ENCODE data around the gene PTH2R. TPM values are rescaled to one million over a fixed set of nuclear protein-coding genes. Genes with fewer than 3 reads are reported as not detected.
"Not testable (repeated sequence)": the region's sequence is repeated elsewhere in the genome, so short reads cannot be mapped to it uniquely, and the experiment has no call there.

Gene PTH2R
- total RNA-seq, 2 donors from 2014 or later, result not detected

DNA sequence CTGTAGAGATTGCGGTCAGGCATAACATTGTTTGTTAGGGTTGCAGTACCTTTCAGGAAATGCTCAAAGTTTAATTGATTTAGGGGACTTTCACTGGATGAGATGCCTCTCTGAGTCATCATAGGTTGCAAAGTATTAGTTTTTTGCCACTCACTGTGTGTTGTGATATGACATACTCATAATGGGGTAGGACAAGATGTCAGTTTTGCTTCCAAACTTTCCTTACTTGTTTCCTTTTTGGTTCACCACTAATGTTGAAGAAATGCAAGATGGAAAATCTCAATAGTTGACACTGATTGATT, 35.0 kb upstream of the PTH2R start:
- H3K9me3 ChIP-seq, result no peaks in the 10 kb centered on the region
- H3K4me3 ChIP-seq, result no peak overlapping the region
- H3K36me3 ChIP-seq, result no peaks in the 10 kb centered on the region
- no peaks in the 10 kb centered on the region for H3K4me1 ChIP-seq
- DNase-seq (ENCODE audit: low spot score), result no peak
- no peaks in the 10 kb centered on the region for H3K27me3 ChIP-seq
- H3K27ac ChIP-seq, result no peak overlapping the region
- TF ChIP-seq CTCF (IDR thresholded peaks at IDR 0.05), result no peak

GRCh38 chr2:208373460-208374089, 33.0 kb upstream of the PTH2R start:
- no peaks in the 10 kb centered on the region for H3K4me1 ChIP-seq
- no peak overlapping the region for H3K27ac ChIP-seq
- no peak overlapping the region for H3K4me3 ChIP-seq
- peak; percentile 85 to 88 for TF ChIP-seq CTCF (IDR thresholded peaks at IDR 0.05)
- no peak for DNase-seq (ENCODE audit: low spot score)
- H3K36me3 ChIP-seq, result no peaks in the 10 kb centered on the region
- H3K9me3 ChIP-seq, result no peaks in the 10 kb centered on the region
- H3K27me3 ChIP-seq, result no peaks in the 10 kb centered on the region

DNA sequence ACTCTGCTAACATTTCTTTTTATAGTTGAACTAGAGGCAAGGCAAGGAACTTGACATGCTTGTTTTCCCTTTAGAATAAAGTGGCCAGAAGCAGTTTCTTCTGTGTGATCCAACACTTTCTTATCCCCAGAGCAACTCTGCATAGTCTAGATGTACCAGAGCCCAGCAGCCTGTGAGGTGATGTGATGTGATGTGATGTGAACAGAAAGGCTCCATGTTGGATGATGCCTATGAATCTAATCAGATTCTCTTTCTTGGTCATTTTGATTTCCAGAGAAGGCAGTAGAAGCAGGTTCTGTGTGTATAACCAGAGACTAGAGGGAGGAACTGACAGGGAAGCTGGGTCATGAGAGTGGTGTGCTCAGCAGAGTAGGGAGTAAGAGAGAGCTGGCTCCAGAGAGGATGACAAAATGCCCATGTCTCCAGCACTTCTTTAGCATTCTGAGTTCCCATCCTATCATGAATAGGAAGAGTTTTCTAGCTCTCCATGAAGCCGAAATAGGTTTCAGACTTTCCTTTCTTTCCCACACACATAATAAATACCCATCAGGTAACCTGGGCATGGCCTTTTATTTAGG, 31.0 kb upstream of the PTH2R start:
- TF ChIP-seq CTCF (IDR thresholded peaks at IDR 0.05), result no peak
- Histone ChIP-seq H3K27me3 (no peaks in the 10 kb centered on the region), H3K27ac (no peak overlapping the region), H3K4me1 (no peaks in the 10 kb centered on the region), H3K36me3 (no peaks in the 10 kb centered on the region), H3K4me3 (no peak overlapping the region), H3K9me3 (no peaks in the 10 kb centered on the region)
- no peak for DNase-seq (ENCODE audit: low spot score)

DNA sequence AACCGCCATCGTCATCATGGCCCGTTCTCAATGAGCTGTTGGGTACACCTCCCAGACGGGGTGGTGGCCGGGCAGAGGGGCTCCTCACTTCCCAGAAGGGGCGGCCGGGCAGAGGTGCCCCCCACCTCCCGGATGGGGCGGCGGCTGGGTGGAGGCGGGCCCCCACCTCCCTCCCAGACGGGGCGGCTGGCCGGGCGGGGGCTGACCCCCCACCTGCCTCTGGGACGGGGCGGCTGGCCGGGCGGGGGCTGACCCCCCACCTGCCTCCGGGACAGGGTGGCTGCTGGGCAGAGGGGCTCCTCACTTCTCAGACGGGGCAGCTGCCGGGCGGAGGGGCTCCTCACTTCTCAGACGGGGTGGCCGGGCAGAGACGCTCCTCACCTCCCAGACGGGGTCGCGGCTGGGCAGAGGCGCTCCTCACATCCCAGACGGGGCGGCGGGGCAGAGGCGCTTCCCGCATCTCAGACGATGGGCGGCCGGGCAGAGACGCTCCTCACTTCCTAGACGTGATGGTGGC, 29.2 kb upstream of the PTH2R start:
- H3K27me3 ChIP-seq; H3K4me3 ChIP-seq; DNase-seq (ENCODE audit: low spot score): not testable (repeated sequence)

DNA sequence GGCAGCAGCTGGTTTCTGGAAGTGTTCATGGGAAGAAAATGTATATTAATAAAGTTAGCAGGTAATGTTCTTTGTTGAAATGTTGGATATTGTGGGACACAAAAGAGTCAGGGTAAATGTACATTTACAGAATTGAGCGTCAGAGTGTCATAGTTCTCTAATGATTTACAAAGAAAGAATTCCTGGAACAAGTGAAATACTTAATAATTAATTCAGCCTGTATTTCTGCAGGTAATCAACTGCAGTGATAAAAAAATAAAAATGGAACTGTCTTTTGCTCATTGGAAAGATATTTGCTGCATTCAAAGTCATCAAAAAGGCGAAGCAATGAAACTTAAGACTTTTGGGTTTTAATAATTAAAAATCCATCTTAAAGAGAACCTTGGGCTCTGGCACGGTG, 27.4 kb upstream of the PTH2R start:
- H3K27me3 ChIP-seq, result no peaks in the 10 kb centered on the region
- DNase-seq (ENCODE audit: low spot score), result no peak
- no peaks in the 10 kb centered on the region for H3K36me3 ChIP-seq
- no peaks in the 10 kb centered on the region for H3K9me3 ChIP-seq
- TF ChIP-seq CTCF (IDR thresholded peaks at IDR 0.05), result no peak
- H3K4me1 ChIP-seq, result no peaks in the 10 kb centered on the region
- H3K4me3 ChIP-seq, result no peak overlapping the region
- no peak overlapping the region for H3K27ac ChIP-seq

More for the DNA sequence above, 29.2 kb upstream of the PTH2R start:
- not testable (repeated sequence) for H3K4me1 ChIP-seq, H3K9me3 ChIP-seq, H3K36me3 ChIP-seq, H3K27ac ChIP-seq

GRCh38 chr2:208384637-208385036, 22.0 kb upstream of the PTH2R start:
- no peak for DNase-seq (ENCODE audit: low spot score)
- no peaks in the 10 kb centered on the region for H3K36me3 ChIP-seq
- H3K27me3 ChIP-seq, result no peaks in the 10 kb centered on the region
- no peaks in the 10 kb centered on the region for H3K9me3 ChIP-seq
- no peaks in the 10 kb centered on the region for H3K4me1 ChIP-seq
- TF ChIP-seq CTCF (IDR thresholded peaks at IDR 0.05), result no peak
- H3K4me3 ChIP-seq, result no peak overlapping the region
- no peak overlapping the region for H3K27ac ChIP-seq

Measured in right atrium auricular region (tissue), 2 donors.